ENCODE measurements around the gene GLYATL1B.

DNA sequence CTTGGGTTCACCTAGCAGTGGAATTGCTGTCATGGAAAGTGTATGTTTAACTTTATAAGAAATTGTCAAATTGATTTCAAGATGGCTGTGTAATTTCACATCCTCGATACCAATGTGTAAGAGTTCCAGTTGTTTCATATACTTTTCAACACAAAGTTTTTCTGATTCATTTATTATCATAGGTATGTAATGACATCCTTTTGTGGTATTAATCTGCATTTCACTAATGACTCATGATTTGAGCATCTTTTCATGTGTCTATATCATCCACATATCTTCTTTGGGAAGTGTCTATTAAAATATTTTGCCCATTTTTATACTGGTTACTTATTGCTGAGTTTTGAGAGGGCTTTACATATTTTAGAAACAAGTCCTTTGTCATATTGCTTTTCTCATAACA is 17.0 kb upstream of the GLYATL1B start:
- TF ChIP-seq GATA1 (IDR thresholded peaks at IDR 0.05; ENCODE audit: low read depth, low read length) (no peak), POLR2A (IDR thresholded peaks at IDR 0.05; ENCODE audit: low read length) (no peak)

Data from erythroblast (primary cell).